Caki2 (cell line): ENCODE results near the gene KCNG1. TPM values are rescaled to one million over a fixed set of nuclear protein-coding genes. Genes with fewer than 3 reads are reported as not detected.

Experiments used
- DNase-seq: peaks from one replicate; pipeline ENCODE4 v3.0.0-alpha.2; 2015; ENCODE audit warnings: low read depth
- in situ Hi-C: cut with HindIII; loops from 2 replicates; pipeline ENCODE4 v1.10.0; 2016; ENCODE audit warnings: low sequenced_read_pairs, low pct_unique_long_range_greater_than_20kb, mixed read lengths
- total RNA-seq: library from RNA; depleted of rRNA; stranded (reverse); fragments of >200 nt; shearing (Covaris generic); gene quantifications from 2 replicates; pipeline ENCODE4 v1.2.3, GENCODE V29; 2014; ENCODE audit warnings: low replicate concordance

The KCNG1 gene
- total RNA-seq, 1 experiment from 2014 or later, result 5.7 TPM

DNA sequence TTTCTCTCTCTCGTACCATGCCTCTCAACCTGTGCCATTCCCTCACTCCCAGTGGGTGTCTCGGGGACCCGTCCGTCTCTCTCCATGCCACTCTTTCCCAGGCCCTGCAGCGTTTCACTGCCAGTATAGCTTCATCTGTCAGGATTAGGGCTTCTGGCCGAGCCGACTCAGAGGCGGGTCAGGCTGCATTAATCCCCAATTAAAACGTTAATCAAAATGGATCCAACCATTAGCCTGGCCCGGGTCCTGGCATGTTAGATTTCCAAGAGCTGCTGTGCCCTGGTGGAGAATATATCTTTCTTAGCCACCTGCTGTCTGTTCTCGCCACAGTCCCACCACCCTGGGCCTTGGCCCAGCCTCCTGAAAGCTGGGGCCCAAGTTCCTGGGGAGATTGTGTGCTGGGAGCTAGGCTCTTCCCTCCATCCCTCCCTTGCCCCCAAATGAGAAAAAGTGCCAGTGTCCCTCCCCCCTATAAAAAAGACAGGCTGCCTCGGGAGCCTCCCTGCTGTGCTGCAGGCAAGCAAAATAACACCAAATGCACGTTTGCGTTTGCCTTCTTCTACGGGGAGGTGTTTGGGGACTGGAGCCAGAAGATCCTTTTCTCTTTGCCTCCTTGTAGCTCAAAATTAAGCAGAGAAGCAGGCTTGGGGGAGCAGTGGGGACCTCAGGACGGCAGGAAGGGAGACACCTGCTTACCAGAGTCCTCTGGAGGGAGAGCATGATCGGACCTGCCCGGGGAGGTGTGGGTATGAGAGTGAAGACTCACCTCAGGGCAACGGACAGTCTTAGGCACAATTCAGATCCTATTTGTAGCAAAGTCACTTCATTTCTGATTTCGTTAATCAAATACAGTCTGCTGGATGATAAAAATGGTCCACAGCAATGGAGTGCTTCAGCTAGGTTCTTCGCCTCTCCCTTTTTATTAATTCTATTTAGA is 3.0 kb downstream of the KCNG1 start:
- in situ Hi-C loops, result no loop called here
- no peak for DNase-seq

DNA sequence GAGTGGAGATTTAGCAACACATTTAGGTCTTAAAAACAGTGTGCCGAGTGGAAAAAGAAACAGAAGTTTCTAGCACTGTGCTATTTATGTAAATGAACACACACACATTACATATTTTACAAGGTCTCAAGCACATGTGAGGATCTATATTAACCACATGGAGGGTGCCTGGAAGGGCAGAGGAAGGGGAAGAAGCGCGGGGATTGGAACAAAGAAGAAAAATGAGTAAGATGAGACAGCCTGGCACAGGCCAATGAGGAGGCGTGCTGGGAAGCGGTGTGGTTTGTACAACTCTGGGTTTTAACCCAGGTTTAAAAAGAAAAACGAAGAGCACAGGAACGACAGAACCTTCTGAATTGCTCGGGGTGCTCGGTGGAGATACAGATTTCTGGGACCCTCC is 5.7 kb downstream of the KCNG1 start:
- in situ Hi-C loops, result no loop called here
- DNase-seq, result no peak

DNA sequence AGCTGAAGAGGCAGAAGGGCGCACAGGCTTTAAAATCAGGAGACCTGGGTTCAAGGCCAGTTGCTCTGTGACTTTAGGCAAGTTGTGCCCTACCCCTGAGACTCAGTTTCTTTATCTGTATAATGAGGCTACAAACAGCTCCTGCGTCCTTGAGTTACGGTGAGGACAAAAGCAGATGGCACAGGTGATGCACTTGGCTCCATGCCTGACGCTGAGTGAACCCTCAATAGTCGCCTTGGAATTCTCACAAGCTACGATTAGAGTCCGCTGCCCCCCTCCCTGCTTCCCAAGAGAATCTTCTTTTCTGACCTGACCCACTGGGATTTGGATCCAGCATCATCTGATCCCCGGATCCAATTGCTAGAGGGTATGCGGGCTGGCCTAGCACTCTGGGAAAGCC is 6.4 kb downstream of the KCNG1 start:
- DNase-seq, result no peak

DNA sequence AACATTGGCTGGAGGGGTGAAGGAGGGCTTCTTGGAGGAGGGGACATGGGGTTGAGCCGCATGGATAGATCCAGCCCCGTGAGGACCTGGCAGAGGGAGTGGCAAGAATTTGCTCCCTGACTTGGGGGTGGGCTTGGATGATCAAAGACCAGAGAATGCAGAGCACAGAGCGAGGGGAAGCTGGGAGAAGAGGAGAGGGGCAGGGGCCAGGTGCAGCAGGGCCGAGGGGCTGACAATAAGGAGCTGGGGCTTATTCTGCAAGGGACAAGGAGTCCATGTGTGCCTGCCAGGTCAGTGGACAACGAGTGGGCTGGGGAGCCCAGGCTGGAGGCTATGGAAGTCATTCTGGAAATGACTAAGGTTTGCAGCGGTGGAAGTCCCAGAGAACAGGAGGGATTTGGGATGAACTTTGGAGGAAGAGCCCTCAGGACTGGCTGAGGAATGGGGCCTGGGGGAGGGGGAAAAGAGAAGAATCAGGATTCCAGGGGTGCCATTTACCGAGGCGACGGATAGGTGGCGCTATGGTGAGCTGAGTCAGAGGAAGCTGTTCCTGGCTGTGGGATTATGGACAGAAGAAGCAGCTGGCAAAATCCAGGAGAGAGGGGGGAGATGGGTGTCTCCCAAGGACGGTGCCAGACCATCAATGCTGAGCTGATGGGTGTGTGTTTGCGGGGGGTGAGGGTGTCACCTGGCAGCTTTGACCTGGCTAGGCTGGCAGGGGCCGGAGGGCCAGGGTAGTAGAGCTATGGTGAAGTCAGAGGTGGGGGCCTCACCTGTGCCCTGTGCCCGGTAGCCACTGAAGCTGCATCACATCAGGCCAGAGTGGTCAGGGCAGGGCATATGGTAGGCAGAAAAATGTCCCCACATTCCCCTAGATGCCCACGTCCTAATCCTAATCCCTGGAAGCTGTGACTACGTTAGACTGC is 7.8 kb downstream of the KCNG1 start:
- in situ Hi-C loops, result no loop called here
- peak; percentile 58 for DNase-seq

More for the DNA sequence above, 6.4 kb downstream of the KCNG1 start:
- in situ Hi-C loops, result no loop called here

DNA sequence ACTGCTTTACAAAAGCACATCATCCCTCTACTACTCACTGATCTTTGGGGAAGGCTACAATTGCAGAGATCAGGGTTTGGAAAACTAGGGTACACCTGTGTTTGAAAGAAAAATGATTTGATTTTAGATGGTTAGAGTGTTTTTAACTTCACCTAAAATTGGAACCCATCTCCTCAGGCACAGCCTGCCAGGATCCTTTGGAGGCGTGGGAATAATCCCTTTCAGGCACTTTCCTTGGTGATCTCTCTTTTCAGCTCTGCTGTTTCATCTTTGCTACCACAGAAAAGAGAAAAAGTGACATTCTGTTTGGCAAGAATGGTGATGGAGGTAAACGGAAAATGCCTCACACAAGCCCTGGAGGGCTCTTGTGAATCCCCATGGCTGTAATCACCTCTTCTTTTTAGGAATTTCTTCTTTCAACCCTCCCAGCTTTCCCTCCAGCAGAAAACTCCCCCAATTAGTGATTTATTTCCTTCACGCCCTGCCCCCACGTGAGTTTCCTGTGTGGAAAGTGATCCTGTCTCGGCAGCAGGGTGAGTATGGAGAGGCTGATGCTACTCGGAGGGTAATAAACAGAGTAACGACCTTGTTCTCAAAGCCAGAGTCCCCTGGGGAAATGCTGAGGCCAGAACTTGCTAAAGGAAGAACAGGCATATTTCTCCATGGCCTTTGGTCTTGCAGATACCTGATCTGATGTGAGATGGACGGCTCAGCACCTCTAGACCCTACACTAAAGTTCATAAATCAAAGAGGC is 9.2 kb downstream of the KCNG1 start:
- no peak for DNase-seq
- in situ Hi-C loops, result no loop called here

DNA sequence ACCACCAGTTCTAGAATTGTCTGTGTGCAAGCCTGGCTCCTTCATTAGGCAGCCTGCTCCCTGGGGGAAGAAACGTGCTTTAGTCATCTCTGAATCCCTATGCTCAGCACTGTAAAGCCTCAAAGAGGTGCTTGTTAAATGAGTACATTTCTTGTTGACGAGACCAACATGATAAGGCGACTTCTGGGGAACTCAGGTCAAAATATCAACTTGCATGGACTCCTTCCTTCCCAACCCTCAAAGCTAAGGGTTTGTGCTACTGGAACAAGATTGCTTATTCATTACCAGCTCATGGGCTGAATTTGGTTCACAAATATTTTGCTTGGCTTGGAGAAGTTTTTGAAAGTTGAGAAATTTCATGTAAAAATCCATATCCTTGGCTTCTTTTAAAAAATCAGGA is 10.6 kb downstream of the KCNG1 start:
- in situ Hi-C loops, result no loop called here
- no peak for DNase-seq

DNA sequence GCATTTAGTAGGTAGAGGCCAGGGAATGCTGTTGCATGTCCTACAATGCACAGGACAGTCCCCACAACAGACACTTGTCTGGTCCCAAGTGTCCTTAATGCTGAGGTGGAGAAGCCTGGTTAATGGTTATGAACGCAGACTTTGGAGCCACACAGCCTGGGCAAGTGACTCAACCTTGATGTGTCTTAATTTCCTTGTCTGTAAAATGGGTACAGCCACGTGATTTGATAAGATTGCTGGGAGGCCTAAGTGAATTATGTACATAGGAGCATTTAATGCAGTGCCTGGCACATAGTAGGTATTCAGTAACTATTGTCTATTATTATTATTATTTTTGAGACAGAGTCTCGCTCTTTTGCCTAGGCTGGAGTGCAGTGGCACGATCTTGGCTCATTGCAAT is 11.4 kb downstream of the KCNG1 start:
- no peak for DNase-seq
- in situ Hi-C loops, result no loop called here

DNA sequence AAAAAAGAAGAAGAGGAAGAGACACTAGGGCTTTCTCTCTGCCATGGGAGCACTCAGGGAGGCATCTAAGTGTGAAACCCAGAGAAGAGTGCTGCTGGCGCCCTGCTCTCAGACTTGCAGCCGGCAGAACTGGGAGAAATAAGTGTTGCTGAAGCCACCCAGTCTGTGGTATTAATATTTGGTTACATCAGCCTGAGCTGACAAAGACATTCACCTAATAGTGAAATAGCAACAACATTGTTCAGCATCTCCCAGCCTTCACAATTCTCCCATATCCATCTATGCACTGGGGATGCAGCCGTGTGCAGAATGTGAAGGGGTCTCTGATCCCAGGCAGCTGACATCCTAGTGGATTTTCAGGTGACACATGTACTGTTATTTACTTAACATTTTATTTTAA is 12.0 kb downstream of the KCNG1 start:
- in situ Hi-C loops, result no loop called here

DNA sequence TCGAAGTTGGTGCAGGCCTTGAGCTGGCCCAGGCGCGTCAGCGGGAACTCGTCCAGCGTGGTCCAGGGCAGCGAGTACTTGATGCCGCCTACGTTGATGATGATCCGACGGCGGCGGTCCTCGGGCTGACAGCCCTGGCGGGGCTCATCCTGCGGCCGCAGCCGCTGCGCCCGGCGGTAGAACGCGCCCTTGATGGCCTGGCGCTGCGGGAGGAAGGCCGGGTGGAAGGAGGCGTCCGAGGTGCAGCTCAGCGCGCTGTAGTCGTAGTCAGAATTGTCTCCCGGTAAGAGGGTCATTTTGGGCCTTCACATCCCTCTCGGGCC is 12.9 kb downstream of the KCNG1 start:
- in situ Hi-C loops, result no loop called here
- no peak for DNase-seq

More for the DNA sequence above, 12.0 kb downstream of the KCNG1 start:
- no peak for DNase-seq

DNA sequence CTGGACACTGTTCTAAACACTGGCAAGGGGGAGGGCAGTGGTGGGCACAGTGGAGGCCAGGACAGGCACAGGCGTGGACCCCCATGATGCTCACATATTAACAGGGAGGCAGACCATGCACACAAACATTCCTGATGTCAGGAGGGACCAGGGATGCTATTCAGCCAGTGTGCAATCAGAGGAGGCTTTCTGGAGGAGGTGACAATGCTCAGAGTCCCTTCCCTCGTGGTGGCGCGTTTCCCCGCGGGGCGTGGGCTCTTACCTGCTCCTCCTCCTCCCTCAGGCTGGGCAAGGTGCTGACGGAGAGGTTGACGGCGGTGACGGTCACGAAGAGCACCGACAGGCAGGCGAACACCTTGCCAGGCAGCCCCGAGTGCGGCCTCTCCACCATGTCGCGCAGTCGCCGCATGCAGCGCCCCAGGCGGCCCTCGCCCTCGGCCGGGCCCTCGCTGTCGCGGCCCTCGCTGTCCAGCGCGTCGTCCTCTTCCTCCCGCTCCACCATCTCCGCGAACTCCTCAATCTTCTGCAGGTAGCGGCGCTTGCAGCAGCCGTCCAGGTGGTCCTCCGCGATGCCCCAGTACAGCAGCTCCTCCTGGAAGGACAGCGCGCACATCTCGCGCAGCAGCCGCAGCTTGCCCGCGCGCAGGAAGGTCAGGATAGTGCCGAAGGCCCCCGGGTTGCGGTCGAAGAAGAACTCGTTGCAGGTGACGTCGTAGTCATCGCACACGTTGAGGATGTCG is 13.4 kb downstream of the KCNG1 start:
- DNase-seq, result no peak
- in situ Hi-C loops, result no loop called here

DNA sequence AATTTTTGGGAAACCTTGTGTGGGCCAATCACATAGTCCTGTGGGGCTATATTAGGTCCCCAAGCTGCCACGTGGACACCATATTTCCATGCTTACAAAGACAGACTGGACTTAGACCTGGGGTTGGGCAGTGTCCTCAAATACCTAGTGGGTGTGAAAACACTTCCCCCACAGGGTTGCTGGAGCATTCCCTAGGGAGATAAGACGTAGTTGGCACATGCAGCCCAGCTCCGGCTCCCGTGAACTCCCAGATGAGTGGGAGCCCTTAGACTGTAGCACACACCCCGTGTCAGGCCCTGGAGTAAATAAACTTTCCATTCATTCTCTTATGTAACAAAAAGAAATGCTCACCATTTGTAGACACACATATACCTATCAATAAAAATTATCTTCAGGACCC is 14.2 kb downstream of the KCNG1 start:
- in situ Hi-C loops, result no loop called here
- DNase-seq, result no peak

DNA sequence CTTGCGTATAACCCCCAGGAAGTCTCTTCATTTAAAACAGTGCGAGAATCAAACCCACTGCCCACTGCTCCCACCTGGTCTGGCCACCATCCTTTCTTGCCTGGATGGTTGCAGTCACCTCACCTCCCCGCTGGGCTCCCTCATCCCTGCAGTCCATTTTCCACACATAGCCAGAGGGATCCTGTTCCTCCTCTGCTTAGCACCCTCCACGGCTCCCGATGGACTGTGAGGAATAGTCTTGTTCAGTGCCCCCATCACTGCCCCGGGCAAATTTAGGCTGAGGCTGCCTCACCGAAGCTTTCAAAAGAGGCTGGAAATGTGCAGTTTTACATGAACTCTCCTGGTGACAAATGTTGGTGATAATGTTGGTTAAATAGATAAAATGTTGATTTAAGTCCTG is 17.7 kb downstream of the KCNG1 start:
- DNase-seq, result no peak
- in situ Hi-C loops, result no loop called here

DNA sequence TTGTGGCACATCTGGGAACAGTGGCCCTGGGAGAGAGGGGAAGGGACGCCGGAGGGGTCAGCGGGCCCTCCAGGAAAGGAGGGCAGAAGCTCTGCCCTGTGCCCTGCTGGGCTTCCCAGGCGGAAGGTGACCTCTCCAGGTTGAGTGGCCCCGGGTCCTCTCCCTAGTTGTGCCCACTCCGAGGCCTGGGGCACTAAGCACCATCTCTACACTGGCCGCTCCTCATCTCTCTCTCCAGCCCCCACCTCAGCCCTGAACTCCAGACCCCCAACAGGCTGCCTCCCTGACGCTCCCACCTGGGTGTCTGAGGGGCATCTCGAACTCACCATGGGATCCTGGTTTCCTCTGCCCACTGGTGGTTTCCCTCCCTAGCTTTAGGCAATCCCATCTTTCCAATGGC is 18.1 kb downstream of the KCNG1 start:
- in situ Hi-C loops, result no loop called here
- DNase-seq, result no peak

DNA sequence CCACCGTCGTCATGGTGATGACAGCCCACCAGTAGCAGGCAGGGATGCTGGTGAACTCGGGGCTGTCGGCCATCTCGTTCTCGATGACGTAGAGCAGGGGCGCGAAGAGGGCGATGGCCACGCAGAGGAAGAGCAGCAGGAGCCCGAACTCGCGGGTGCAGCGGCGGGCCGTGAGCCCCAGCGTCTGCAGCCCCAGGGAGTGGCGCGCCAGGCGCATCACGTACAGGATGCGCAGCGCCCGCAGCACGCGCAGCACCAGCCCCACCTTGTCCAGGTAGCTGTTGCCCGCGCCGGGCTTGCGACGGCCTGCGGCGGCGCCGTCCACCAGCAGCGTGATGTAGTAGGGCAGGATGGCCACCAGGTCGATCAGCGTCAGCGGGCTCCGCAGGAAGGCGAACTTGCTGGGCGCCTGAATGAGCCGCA is 18.6 kb downstream of the KCNG1 start:
- in situ Hi-C loops, result no loop called here

DNA sequence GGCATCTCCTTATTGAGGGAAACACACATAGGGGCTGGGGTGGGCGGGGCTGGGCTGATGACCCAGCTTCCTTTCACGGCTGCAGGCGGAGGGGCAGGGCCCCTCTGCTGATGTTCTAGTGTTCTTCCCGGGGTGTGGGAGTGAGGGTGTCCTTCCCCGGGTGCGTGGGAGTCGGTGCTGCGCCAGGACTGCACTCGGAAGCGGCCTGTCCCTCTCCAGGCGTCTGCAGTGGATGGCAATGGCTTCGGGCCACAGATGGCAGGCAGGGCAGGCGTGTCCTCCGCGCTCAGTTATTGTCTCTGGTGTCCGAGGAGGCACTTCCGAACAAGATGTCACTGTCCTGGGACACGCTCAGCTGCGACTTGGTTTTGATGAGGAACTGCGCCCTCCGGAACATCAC is 19.2 kb downstream of the KCNG1 start:
- no peak for DNase-seq
- in situ Hi-C loops, result no loop called here

More for the DNA sequence above, 18.6 kb downstream of the KCNG1 start:
- DNase-seq, result no peak

DNA sequence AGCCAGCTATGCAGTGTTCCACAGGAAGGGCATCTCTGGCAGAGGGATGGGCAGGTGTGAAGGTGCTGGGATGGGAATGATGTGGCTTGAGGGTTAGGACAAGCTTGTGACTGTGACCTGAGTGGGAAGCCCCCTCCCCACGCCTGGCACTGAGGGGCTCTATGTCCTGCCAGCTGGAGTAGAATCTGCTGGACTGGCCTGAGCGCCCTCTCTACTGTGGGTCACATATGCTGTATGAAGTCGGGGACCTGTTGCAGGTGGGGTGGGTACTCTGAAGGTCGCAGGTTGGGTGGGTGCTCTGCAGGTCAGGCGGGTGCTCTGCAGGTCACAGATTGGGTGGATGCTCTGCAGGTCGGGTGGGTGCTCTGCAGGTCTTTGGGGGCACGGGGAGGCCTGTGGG is 20.3 kb downstream of the KCNG1 start:
- in situ Hi-C loops, result no loop called here
- DNase-seq, result no peak

DNA sequence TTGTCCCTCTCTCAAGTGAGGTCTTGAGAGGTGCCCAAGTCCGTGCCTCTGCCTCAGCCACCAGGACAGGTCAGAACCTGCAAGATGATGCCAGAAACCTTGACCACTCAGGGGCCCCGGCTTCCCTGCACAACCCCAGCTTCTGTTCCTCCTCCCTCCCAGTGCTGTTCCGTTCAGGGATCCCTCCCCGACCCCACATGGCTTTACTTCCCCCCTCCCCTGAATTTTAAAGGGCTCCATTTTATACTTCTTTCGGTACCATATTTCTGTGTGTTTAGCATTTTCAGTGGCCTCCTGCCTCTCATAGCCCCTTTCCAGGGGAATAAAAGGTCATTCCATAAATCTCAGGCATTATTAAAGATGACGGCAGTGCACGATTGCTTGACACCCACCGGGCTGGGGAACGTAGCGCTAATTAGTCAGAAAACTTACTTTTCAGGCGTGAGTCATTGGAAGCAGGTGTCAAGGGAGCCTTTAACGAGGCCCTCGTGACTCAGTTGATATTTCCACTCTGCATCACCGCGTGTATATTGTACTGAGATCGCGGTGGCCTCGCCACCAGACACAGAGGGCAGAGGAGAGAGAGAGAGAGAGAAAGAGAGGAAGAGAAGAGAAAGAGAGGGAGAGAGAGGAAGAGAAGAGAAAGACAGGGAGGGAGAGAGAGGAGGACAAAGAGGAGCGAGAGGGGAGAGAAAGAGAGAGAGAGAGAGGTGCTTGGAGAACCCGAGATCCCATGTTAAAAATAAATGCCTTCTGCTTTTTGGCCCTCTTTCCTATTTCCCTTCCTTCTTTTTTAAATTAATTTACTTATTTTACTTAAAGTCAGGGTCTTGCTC is 21.3 kb downstream of the KCNG1 start:
- in situ Hi-C loops, result no loop called here
- no peak for DNase-seq
